Neural cell (in vitro differentiated cells): Measurements from ENCODE around the gene AMOTL2. TPM values are rescaled to one million over a fixed set of nuclear protein-coding genes. Genes with fewer than 3 reads are reported as not detected.

Experiments used
- H2AFZ ChIP-seq: fragments of 200-600, 300-800 bp; sonication (generic), shearing (Covaris generic); 2 replicates; pipeline ENCODE4 v1.6.0; 2014; ENCODE audit warnings: low read depth, mild to moderate bottlenecking, antibody characterized with exemption, low read length, moderate library complexity
- H3F3A ChIP-seq: fragments of 200-600 bp; shearing (Covaris generic); 2 replicates; pipeline ENCODE4 v1.6.1; 2016; ENCODE audit warnings: mild to moderate bottlenecking, moderate library complexity, mixed read lengths, antibody characterized with exemption, low read length; ENCODE audit not compliant: insufficient read depth, poor library complexity, severe bottlenecking
- H3K27ac ChIP-seq: fragments of 200-600, 300-800 bp; sonication (generic), shearing (Covaris generic); 2 replicates; pipeline ENCODE4 v1.5.1; 2014; ENCODE audit warnings: mild to moderate bottlenecking, low read length, moderate library complexity
- H3K27me3 ChIP-seq: fragments of 300-800, 200-600 bp; sonication (generic), shearing (Covaris generic); 2 replicates; pipeline ENCODE4 v1.6.0; 2014; ENCODE audit warnings: mild to moderate bottlenecking, low read depth, low read length, moderate library complexity; ENCODE audit not compliant: insufficient read depth
- H3K36me3 ChIP-seq: fragments of 300-800, 200-600 bp; sonication (generic), shearing (Covaris generic); 2 replicates; pipeline ENCODE4 v1.5.1; 2014; ENCODE audit warnings: mild to moderate bottlenecking, antibody characterized with exemption, low read length, moderate library complexity; ENCODE audit not compliant: insufficient read depth
- H3K4me2 ChIP-seq: fragments of 300-800, 200-600 bp; sonication (generic), shearing (Covaris generic); 2 replicates; pipeline ENCODE4 v1.6.0; 2014; ENCODE audit warnings: mild to moderate bottlenecking, low read length
- H3K4me3 ChIP-seq: fragments of 300-800, 200-600 bp; sonication (generic), shearing (Covaris generic); 2 replicates; pipeline ENCODE4 v1.5.1; 2014; ENCODE audit warnings: mild to moderate bottlenecking, low read length, moderate library complexity
- H3K79me2 ChIP-seq: fragments of 200-600 bp; shearing (Covaris generic); replicated peaks from 2 replicates; pipeline ENCODE4 v1.6.0; 2014; ENCODE audit warnings: mild to moderate bottlenecking, low read length, moderate library complexity; ENCODE audit not compliant: insufficient read depth
- H3K9ac ChIP-seq: fragments of 300-800, 200-600 bp; sonication (generic), shearing (Covaris generic); 2 replicates; pipeline ENCODE4 v1.6.1; 2016; ENCODE audit warnings: mild to moderate bottlenecking, low read length, mixed read lengths
- H3K9me2 ChIP-seq: fragments of 200-600 bp; shearing (Covaris generic); 2 replicates; pipeline ENCODE4 v1.6.1; 2016; ENCODE audit warnings: mild to moderate bottlenecking, low read length, mixed read lengths; ENCODE audit not compliant: insufficient read depth
- H3K9me3 ChIP-seq: fragments of 200-600, 300-800 bp; sonication (generic), shearing (Covaris generic); 2 replicates; pipeline ENCODE4 v1.6.1; 2016; ENCODE audit warnings: mild to moderate bottlenecking, mixed run types, low read length, moderate library complexity, mixed read lengths
- H4K20me1 ChIP-seq: fragments of 200-600 bp; shearing (Covaris generic); 2 replicates; pipeline ENCODE4 v1.6.1; 2016; ENCODE audit warnings: mild to moderate bottlenecking, mixed run types; ENCODE audit not compliant: insufficient read depth
- EP300 ChIP-seq: fragments of 450-650 bp; conservative IDR thresholded peaks from 2 replicates; pipeline ENCODE4 v1.6.1; 2014; ENCODE audit warnings: antibody characterized with exemption, mild to moderate bottlenecking, moderate library complexity; ENCODE audit not compliant: poor library complexity, severe bottlenecking
- EZH2 ChIP-seq: fragments of 200-600, 300-800 bp; shearing (Covaris generic), sonication (generic); IDR thresholded peaks from 2 replicates; pipeline ENCODE4 v1.6.1; 2014; ENCODE audit warnings: antibody characterized with exemption, low read length, borderline replicate concordance, mild to moderate bottlenecking; ENCODE audit not compliant: insufficient read depth, poor library complexity, severe bottlenecking
- MXI1 ChIP-seq: fragments of 450-650 bp; conservative IDR thresholded peaks from 2 replicates; pipeline ENCODE4 v1.6.1; 2014; ENCODE audit warnings: antibody characterized with exemption, mild to moderate bottlenecking; ENCODE audit not compliant: poor library complexity, severe bottlenecking
- POLR2AphosphoS5 ChIP-seq: IDR thresholded peaks from 2 replicates; pipeline ENCODE4 v1.6.1; 2012
- RAD21 ChIP-seq: fragments of 450-650 bp; conservative IDR thresholded peaks from 2 replicates; pipeline ENCODE4 v1.6.1; 2014; ENCODE audit warnings: antibody characterized with exemption, mild to moderate bottlenecking, moderate library complexity
- SMC3 ChIP-seq: fragments of 450-650 bp; conservative IDR thresholded peaks from 2 replicates; pipeline ENCODE4 v1.6.1; 2014; ENCODE audit warnings: antibody characterized with exemption, mild to moderate bottlenecking, moderate library complexity; ENCODE audit not compliant: poor library complexity
- TAF1 ChIP-seq: IDR thresholded peaks from 2 replicates; pipeline ENCODE4 v1.6.1; 2012; ENCODE audit warnings: low read depth
- polyA minus RNA-seq: library from RNA; depleted of rRNA, polyadenylated mRNA; stranded (reverse); fragments of >200 nt; gene quantifications from 2 replicates; pipeline ENCODE4 v1.2.3, GENCODE V29; 2014
- polyA plus RNA-seq: library from polyadenylated mRNA; depleted of rRNA; stranded (reverse); fragments of >200 nt; gene quantifications from 2 replicates; pipeline ENCODE4 v1.2.3, GENCODE V29; 2014
- TF ChIP-seq, protein P1 (sequence below): IDR thresholded peaks from 2 replicates; pipeline ENCODE4 v1.6.1; 2012; ENCODE audit warnings: borderline replicate concordance
- TF ChIP-seq, protein P2 (sequence below): fragments of 450-650 bp; IDR thresholded peaks from 2 replicates; pipeline ENCODE4 v1.5.1; 2014; ENCODE audit warnings: antibody characterized with exemption, mild to moderate bottlenecking, moderate library complexity; ENCODE audit not compliant: poor library complexity, severe bottlenecking

Gene AMOTL2
- polyA plus RNA-seq: 30.1 and 56.6 TPM in 2 replicates
- polyA minus RNA-seq: 95.4 and 113 TPM in 2 replicates

DNA sequence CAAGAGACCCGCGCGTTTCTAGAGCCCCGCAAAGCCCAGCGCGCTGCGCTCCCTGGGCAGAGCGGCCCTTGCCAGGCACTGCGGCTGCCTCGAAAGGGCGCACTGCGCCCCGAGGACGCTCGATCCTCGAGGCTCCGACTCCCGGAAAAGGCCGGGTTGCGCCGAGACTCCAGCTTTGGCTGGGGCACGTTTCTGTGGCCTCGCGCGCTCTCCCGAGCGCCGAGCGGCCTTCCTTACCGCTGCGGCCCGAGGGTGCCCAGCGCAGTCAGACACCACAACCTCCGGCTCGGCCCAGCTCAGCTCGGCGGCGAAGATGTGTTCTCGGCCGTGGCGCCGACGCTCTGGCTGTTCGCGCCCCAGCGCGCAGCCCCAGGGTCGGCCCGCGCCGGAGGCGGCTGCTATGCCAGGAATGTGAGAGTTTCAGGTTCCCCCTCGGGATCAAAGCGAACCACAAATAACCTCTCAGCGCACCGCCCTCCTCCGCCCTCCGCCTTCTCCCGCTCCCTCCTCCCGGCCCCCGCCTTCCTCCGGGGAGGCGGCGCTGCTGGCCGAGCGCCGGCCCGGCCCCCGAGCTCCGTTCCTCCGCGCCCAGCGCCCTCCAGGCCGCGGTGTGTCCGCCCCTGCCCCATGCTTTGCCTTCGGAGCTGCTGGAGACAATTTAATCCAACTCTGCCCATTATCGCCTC, at the start of gene AMOTL2:
Gene AMOTL2, minus strand, starts transcription at position 343 of the 686 bp plus-strand sequence. CDS start 3,014 bp downstream, outside the sequence.
- TF ChIP-seq, protein P1, sequence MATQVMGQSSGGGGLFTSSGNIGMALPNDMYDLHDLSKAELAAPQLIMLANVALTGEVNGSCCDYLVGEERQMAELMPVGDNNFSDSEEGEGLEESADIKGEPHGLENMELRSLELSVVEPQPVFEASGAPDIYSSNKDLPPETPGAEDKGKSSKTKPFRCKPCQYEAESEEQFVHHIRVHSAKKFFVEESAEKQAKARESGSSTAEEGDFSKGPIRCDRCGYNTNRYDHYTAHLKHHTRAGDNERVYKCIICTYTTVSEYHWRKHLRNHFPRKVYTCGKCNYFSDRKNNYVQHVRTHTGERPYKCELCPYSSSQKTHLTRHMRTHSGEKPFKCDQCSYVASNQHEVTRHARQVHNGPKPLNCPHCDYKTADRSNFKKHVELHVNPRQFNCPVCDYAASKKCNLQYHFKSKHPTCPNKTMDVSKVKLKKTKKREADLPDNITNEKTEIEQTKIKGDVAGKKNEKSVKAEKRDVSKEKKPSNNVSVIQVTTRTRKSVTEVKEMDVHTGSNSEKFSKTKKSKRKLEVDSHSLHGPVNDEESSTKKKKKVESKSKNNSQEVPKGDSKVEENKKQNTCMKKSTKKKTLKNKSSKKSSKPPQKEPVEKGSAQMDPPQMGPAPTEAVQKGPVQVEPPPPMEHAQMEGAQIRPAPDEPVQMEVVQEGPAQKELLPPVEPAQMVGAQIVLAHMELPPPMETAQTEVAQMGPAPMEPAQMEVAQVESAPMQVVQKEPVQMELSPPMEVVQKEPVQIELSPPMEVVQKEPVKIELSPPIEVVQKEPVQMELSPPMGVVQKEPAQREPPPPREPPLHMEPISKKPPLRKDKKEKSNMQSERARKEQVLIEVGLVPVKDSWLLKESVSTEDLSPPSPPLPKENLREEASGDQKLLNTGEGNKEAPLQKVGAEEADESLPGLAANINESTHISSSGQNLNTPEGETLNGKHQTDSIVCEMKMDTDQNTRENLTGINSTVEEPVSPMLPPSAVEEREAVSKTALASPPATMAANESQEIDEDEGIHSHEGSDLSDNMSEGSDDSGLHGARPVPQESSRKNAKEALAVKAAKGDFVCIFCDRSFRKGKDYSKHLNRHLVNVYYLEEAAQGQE: peak; percentile 82
- TF ChIP-seq, protein P2, sequence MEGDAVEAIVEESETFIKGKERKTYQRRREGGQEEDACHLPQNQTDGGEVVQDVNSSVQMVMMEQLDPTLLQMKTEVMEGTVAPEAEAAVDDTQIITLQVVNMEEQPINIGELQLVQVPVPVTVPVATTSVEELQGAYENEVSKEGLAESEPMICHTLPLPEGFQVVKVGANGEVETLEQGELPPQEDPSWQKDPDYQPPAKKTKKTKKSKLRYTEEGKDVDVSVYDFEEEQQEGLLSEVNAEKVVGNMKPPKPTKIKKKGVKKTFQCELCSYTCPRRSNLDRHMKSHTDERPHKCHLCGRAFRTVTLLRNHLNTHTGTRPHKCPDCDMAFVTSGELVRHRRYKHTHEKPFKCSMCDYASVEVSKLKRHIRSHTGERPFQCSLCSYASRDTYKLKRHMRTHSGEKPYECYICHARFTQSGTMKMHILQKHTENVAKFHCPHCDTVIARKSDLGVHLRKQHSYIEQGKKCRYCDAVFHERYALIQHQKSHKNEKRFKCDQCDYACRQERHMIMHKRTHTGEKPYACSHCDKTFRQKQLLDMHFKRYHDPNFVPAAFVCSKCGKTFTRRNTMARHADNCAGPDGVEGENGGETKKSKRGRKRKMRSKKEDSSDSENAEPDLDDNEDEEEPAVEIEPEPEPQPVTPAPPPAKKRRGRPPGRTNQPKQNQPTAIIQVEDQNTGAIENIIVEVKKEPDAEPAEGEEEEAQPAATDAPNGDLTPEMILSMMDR: no peak
- TF ChIP-seq TAF1 (peak; percentile 62), EP300 (peak; percentile 45), POLR2AphosphoS5 (peak; percentile 87), MXI1 (peak; percentile 56), SMC3 (no peak), EZH2 (no peak), RAD21 (peak; percentile 8)
- H3K4me2 ChIP-seq: peak within 1 kb of the TSS; percentile 91
- no peaks in the 10 kb centered on the region for H3K9me3 ChIP-seq
- H3K36me3 ChIP-seq: peaks cover 5% of the 10 kb centered on the region
- no peaks in the 10 kb centered on the region for H3K27me3 ChIP-seq
- no peaks in the 10 kb centered on the region for H4K20me1 ChIP-seq
- peak within 1 kb of the TSS; percentile 99 for H3K4me3 ChIP-seq
- H3K79me2 ChIP-seq: peaks cover 38% of the 10 kb centered on the region
- H3F3A ChIP-seq: no peaks in the 10 kb centered on the region
- H3K9me2 ChIP-seq: no peaks in the 10 kb centered on the region
- peak within 1 kb of the TSS; percentile 88 for H2AFZ ChIP-seq
- H3K9ac ChIP-seq: peak within 1 kb of the TSS; percentile 100
- H3K27ac ChIP-seq: peak within 1 kb of the TSS; percentile 97

DNA sequence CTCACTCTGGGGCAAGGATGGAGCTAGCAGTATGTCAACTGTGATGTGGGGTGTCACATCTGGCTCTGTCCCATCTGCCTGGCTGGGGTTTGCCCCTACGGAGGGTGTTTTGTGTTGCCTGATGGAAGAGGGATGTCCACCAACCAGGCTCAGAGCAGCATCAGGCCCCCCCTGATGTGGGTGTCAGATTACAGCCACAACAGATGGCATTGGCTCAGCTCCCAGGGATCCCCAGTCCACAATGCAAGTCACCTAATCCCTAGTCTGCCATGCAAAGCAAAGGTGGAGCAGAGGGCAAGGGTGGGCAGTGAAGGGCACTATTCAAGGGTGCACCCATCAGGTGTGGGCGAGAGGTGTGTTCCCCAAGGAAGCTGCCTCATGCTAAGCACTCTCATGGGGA, 48.9 kb upstream of the AMOTL2 start:
- no peaks in the 10 kb centered on the region for H3F3A ChIP-seq

More for the DNA sequence above, 48.9 kb upstream of the AMOTL2 start:
- TF ChIP-seq, protein P1: no peak
- TF ChIP-seq RAD21: no peak
- TF ChIP-seq MXI1: no peak
- no peak for TF ChIP-seq EP300
- no peak for TF ChIP-seq TAF1
- TF ChIP-seq, protein P2: no peak
- TF ChIP-seq SMC3: no peak
- TF ChIP-seq EZH2: no peak
- TF ChIP-seq POLR2AphosphoS5: no peak
- Histone ChIP-seq H3K27ac (no peak overlapping the region), H3K36me3 (no peaks in the 10 kb centered on the region), H3K9ac (no peak overlapping the region), H3K4me3 (no peak overlapping the region), H3K9me2 (no peaks in the 10 kb centered on the region), H4K20me1 (no peaks in the 10 kb centered on the region), H3K27me3 (no peaks in the 10 kb centered on the region), H3K9me3 (no peaks in the 10 kb centered on the region), H3K79me2 (no peaks in the 10 kb centered on the region), H3K4me2 (no peak overlapping the region), H2AFZ (no peak overlapping the region)
